ENCODE data around the gene CACNG4. TPM values are rescaled to one million over a fixed set of nuclear protein-coding genes. Genes with fewer than 3 reads are reported as not detected.

Gene CACNG4
- total RNA-seq, 2 experiments from 2014 or later, result not detected

- ChIA-PET POLR2A (no interaction called here), CTCF (no interaction called here)
Measured at GRCh38 chr17:66943484-66943883, 21.0 kb upstream of the CACNG4 start.

DNA sequence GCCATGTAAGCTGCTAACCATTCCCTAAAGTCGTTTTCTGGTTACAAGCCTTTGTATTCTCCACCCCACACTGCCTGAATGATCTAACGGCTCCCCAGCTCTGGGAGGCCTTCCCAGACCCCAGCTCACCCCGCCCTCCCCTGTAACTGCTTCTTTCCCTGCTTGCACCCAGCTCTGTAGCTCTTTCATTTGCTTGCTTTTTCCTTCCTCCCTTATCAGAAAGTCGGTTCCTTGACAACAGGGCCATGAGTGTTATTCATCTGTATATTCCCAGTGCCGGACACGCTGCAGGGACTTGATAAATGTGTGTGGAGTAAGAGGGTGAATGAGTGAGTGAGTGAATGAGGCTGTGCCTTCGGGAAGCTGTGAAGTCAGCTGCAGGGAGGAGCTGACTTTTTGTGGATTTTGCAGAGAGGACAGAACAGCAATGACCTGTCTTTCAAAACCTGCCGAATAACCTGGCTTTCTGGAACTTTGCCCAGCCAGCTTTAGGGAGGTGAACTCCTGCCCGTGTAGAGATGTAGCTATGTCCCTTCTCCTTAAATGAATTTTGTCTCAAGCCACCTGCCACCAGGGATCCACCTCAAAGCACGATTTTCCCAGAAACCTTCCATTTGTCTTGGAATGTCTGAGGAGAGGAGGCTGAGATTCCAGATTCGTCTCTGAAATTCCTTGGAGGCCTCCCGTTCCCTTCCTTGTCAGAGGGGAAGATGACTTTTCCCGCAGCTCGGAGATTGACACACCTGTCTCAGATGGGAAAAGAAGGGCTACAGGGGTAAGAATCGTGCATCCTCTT, 20.0 kb upstream of the CACNG4 start:
- CTCF ChIA-PET, result no interaction called here
- POLR2A ChIA-PET, result no interaction called here

DNA sequence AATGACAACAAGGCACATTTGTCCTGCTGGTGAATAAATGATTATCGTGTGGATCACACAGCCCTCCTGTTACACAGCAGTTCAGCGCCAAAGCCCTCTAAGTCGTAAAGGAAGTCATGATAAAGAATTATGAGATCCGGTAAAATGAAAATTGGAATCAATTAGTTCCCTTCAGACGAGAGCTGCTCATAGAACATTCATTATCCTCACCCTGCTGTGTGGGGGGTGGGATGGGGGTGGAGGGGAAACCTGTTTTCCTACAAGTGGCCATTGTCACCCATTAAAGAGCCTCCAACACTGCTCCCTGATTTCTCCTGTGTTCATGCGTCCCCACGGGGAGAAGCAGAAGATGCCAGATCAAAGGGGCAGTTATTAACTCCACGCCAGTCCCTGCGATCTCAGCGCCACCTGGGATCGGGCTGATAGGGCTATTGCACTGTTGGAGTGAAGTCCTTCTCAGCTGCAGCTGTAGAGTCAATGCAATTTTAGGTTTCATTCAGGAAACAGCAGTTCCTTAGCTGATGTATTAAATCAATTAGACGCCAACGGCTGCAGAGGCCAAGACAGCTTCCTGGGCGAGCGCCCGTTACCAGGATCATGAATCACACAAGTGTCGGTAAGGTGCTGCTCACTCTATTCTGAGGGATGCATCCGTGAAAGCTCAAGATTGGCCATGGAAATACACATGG, 19.2 kb upstream of the CACNG4 start:
- CTCF ChIA-PET, result no interaction called here
- POLR2A ChIA-PET, result no interaction called here

- CTCF ChIA-PET, result no interaction called here
- POLR2A ChIA-PET, result no interaction called here
Measured at GRCh38 chr17:66946251-66946650, 18.3 kb upstream of the CACNG4 start.

- POLR2A ChIA-PET, result no interaction called here
- CTCF ChIA-PET, result no interaction called here
Measured at GRCh38 chr17:66947311-66947710, 17.2 kb upstream of the CACNG4 start.

DNA sequence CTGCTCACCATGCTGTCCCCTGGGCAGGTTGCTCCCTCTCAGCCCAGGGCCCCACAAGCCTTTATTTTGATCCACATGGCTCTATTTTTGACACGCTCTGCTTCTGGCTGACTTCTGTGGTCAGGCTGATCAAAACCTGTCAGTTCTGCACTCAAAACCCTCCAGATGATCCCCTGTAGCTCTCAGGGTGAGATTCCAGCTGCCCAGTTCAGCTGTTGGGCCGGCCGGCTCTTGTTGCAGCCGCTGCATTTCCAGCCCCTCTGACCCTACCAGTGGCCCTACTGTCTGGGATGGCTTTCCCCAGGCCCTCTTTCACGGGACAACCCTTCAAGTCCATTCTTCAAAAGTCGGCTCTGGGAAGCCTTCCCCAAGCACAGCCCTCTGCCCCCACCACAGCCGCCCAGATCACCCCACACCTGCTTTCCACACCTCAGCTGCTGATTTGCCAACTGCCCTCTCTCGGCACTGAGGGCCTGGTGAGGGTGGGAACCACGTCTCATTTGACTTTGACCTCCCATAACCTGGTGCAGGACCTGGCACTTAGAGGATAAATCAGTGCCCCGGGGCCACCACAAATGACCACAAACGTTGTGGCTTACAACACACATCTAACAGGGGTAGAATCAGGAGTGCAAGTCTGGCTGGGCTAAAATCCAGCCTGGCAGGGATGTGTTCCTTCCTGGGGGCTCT, 16.3 kb upstream of the CACNG4 start:
- ChIA-PET CTCF (no interaction called here), POLR2A (no interaction called here)

DNA sequence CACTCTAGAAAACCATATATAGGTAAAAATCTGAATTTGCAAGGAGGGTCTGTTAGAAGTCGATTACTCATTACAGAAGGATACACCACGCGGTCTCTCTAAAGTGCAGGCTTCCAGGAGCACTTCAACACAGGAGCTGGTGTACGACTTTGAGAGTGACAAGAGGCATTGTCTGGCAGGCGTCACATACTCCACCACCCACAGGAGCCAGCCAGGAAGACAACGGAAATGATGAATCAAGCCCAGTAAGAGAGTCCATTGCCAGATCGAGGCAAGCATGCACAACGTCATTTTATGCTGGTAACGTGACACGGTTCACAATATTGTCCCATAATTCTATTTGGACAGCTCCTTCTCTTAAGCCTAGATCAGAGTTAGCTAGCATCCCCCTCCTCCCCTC, 15.0 kb upstream of the CACNG4 start:
- CTCF ChIA-PET, result no interaction called here
- POLR2A ChIA-PET, result no interaction called here

DNA sequence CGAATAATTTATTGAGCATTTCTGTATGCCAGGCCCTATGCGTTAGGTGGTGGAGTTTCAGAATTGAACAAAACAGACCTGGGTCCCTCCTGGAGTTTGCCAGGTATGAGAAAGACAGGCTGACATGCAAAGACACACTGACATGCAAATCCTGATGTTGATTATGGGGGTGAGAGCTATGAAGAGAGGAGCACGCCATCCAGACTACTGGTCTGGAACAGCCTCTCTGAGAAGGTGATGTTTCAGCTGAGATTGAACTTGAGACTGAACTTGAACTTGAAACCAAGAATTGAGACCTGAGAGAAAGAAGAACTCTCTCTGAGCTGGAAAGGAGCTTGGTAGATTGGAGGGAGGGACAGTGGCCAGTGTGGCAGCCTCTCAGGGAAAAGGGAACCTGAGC, 14.2 kb upstream of the CACNG4 start:
- CTCF ChIA-PET, result no interaction called here
- POLR2A ChIA-PET, result no interaction called here

- CTCF ChIA-PET, result no interaction called here
- POLR2A ChIA-PET, result no interaction called here
Measured at GRCh38 chr17:66950886-66951604, 13.5 kb upstream of the CACNG4 start.

GRCh38 chr17:66951605-66951953, 12.9 kb upstream of the CACNG4 start:
- CTCF ChIA-PET, result no interaction called here
- POLR2A ChIA-PET, result no interaction called here

DNA sequence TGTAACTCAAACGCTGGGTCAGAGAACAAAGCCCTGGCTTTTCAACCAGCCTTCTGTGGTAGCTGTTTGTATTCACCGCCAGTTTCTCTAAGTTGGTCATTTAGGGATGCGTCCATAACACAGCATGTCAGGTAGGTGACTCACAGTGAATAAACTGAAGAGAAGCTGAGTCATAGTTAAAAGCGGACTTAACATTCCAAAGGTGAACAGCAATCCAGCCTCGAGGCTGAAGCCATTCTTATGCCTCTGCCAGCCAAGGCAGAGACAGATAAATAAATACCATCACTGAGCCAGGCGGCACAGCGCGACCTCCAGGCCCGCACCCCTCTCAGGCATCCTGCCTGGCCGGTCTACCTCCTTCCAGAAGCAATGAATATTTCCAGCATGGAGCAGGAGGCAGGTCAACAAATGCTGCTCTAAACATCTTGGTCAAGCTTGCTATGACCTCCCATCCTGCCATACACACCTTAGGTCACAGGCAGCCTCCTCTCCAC, 12.4 kb upstream of the CACNG4 start:
- POLR2A ChIA-PET, result no interaction called here
- CTCF ChIA-PET, result no interaction called here

- ChIA-PET CTCF (no interaction called here), POLR2A (no interaction called here)
Measured at GRCh38 chr17:66952681-66953629, 11.6 kb upstream of the CACNG4 start.

- POLR2A ChIA-PET, result no interaction called here
- CTCF ChIA-PET, result no interaction called here
Measured at GRCh38 chr17:66953630-66954020, 10.9 kb upstream of the CACNG4 start.

GRCh38 chr17:66954632-66955031, 9.9 kb upstream of the CACNG4 start:
- ChIA-PET CTCF (no interaction called here), POLR2A (no interaction called here)

GRCh38 chr17:66955821-66956220, 8.7 kb upstream of the CACNG4 start:
- ChIA-PET POLR2A (no interaction called here), CTCF (no interaction called here)

- ChIA-PET CTCF (interaction anchor here (0.7 kb wide), 1 partner anchor 88 kb away, joined by 4 read pairs; no protein-coding TSS in a partner anchor), POLR2A (no interaction called here)
Measured at GRCh38 chr17:66956941-66957340, 7.6 kb upstream of the CACNG4 start.

DNA sequence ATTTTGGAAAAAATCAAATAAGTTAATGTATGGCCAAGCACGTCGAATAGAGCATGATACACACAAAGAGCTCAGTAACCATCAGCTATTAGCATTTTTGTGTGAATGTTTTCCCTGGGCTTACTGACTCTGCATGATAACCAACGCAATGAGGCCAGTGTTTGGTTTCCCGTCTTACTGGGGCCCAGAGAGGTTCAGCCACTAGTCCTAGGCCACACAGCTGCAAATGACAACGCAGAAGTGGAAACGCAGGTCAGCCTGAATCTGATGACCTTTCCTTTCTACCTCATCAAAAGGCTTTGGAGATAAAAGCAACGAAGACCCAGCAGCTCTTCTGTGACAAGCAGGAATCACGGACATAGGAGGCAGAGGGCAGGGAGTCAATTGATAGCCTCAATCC, 7.2 kb upstream of the CACNG4 start:
- CTCF ChIA-PET, result no interaction called here
- POLR2A ChIA-PET, result no interaction called here

DNA sequence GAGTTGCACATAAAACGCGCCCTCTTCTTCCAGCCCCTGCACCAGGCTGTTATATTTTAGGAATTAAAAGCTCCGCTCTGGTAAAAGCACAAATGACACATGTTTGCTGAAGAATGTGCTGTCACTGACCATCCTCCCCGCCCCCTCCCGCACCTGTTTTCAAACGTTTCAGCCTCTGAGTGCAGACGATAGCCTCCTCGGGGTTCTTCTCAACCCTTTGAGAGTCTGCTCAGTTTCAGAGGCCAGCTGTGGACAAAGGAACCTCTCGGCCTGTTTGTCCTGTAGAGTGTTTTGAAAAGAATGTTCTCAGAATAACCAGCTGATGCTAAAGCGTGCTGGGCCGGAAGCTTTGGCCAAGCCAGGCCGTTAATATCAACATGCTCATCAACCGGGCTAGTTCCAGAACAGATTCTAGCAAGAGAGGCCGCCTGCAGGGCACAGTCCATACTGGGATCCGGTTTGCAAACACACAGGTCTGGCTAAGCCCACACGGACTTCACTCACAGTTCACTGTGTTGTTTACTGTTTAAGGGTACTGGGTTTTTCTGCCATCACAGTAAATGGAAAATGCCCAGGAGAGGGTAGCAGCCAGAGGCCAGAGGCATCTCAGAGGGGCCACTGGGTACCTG, 6.4 kb upstream of the CACNG4 start:
- ChIA-PET CTCF (no interaction called here), POLR2A (no interaction called here)

All from activated CD8-positive, alpha-beta memory T cell treated with anti-CD3 and anti-CD28 coated beads for 36 hours (primary cell).